ENCODE data around the gene SSTR5.
"Not testable (repeated sequence)": the region's sequence is repeated elsewhere in the genome, so short reads cannot be mapped to it uniquely, and the experiment has no call there.

The SSTR5 gene

DNA sequence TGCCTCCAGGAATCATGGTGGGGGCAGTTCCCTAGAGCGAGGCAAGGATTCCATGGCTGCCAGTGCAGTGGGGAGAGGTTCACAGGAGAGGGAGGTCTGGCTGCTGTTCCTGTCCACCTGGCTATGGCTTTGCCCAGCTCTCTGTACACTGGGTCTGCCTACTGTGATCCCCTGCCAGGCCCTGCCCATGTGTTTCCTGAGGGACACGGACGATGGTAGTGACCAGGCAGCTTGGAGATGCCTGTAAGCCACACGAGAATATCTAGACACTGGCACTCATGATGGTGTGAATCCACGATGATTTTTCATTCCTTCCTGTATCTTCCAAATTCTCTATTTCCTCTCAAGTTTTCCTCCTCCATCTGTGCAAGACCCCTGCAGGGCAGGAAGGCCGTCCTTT, 12.4 kb downstream of the SSTR5 start:
- TF ChIP-seq EZH2phosphoT487 (IDR thresholded peaks at IDR 0.05; ENCODE audit: low read length) (no peak), EZH2 (optimal IDR thresholded peaks at IDR 0.05; ENCODE audit: low read depth, low read length) (no peak)
- TF ChIP-seq, protein P1, sequence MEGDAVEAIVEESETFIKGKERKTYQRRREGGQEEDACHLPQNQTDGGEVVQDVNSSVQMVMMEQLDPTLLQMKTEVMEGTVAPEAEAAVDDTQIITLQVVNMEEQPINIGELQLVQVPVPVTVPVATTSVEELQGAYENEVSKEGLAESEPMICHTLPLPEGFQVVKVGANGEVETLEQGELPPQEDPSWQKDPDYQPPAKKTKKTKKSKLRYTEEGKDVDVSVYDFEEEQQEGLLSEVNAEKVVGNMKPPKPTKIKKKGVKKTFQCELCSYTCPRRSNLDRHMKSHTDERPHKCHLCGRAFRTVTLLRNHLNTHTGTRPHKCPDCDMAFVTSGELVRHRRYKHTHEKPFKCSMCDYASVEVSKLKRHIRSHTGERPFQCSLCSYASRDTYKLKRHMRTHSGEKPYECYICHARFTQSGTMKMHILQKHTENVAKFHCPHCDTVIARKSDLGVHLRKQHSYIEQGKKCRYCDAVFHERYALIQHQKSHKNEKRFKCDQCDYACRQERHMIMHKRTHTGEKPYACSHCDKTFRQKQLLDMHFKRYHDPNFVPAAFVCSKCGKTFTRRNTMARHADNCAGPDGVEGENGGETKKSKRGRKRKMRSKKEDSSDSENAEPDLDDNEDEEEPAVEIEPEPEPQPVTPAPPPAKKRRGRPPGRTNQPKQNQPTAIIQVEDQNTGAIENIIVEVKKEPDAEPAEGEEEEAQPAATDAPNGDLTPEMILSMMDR (IDR thresholded peaks at IDR 0.05; ENCODE audit: low read length): no peak
- no peaks in the 10 kb centered on the region for H3K36me3 ChIP-seq (replicated peaks; ENCODE audit: insufficient read depth, low read length)

DNA sequence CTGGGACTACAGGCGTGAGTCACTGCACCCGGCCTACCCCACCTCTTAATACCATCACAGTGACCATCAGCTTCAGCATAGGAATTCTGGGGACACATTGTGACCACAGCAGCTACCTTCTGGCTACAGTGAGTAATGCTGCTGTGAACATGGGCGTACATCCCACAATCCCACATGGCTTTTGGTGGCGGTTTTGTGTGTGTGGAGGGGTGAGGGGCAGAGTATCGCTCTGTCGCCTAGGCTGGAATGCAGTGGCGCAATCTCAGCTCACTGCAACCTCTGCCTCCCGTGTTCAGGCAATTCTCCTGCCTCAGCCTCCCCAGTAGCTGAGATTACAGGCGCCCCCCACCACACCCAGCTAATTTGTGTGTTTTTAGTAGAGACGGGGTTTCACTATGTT, 13.9 kb downstream of the SSTR5 start:
- H3K79me2 ChIP-seq (ENCODE audit: low read length); H3K4me1 ChIP-seq (ENCODE audit: low read length); H3F3A ChIP-seq (ENCODE audit: insufficient read depth, low read length); H3K36me3 ChIP-seq (replicated peaks; ENCODE audit: insufficient read depth, low read length); H3K4me2 ChIP-seq (ENCODE audit: low read depth, low read length); H3K9me2 ChIP-seq (replicated peaks; ENCODE audit: insufficient read depth, low read length); DNase-seq; H3K27ac ChIP-seq (ENCODE audit: low read length); H3K9ac ChIP-seq (ENCODE audit: low read length); H4K20me1 ChIP-seq (ENCODE audit: insufficient read depth, low read length); H3K9me3 ChIP-seq (replicated peaks; ENCODE audit: insufficient read depth, low read length); H3K4me3 ChIP-seq (ENCODE audit: low read length); H2AFZ ChIP-seq (ENCODE audit: low read length): not testable (repeated sequence)
- peaks cover 84% of the 10 kb centered on the region for H3K27me3 ChIP-seq (replicated peaks; ENCODE audit: insufficient read depth, low read length)

More for the DNA sequence above, 12.4 kb downstream of the SSTR5 start:
- DNase-seq: no peak
- Histone ChIP-seq H3K27me3 (replicated peaks; ENCODE audit: insufficient read depth, low read length) (peaks cover 90% of the 10 kb centered on the region), H3K9me3 (replicated peaks; ENCODE audit: insufficient read depth, low read length) (no peaks in the 10 kb centered on the region), H3K4me1 (ENCODE audit: low read length) (no peaks in the 10 kb centered on the region), H4K20me1 (ENCODE audit: insufficient read depth, low read length) (no peaks in the 10 kb centered on the region), H3K9me2 (replicated peaks; ENCODE audit: insufficient read depth, low read length) (no peaks in the 10 kb centered on the region), H3K4me3 (ENCODE audit: low read length) (no peak overlapping the region), H3K79me2 (ENCODE audit: low read length) (no peaks in the 10 kb centered on the region), H3K4me2 (ENCODE audit: low read depth, low read length) (no peak overlapping the region), H3K9ac (ENCODE audit: low read length) (no peak overlapping the region), H3F3A (ENCODE audit: insufficient read depth, low read length) (no peaks in the 10 kb centered on the region), H3K27ac (ENCODE audit: low read length) (no peak overlapping the region), H2AFZ (ENCODE audit: low read length) (no peak overlapping the region)

DNA sequence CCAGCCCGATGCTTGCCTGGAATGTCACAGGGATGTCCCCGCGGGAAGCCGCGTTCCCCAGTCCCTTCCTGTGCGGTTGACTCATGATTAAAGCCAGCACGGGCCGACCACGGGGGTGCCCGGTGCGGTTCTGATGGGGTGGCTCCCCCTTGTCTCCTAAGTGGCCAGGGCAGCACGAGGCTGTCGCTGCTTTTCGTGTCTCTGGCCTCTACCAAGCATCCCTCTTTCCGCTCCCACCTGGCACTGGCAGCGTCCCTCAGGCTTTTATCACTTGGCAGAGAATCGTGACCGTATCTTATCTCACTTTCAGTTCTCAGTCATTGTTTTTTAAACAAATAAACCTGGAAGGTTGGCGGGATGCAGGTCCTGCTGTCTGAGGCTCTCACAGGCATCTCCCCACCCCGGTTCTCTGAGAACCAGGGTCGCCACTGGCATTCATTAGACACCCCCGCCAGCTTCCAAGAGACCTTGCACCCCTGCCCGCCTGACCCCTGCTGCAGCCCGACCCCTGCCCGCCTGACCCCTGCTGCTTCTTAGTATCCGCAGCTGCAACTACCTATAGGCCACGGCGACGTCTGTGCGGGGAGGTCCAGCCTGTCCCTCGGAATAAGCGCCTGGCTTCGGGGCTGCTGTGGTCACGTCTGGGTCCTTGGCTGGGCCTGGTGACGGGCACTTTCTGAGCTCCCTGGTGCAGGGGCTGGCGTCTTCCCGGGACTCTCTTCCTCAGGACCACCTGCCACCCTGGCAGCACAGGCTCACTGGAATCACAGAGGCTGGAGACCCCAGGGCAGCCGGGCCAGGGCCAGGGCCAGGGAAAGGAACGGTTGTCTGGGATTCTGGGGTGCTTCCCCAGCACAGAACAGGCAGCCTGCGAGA, 16.0 kb downstream of the SSTR5 start:
- TF ChIP-seq EZH2 (optimal IDR thresholded peaks at IDR 0.05; ENCODE audit: low read depth, low read length) (no peak), EZH2phosphoT487 (IDR thresholded peaks at IDR 0.05; ENCODE audit: low read length) (no peak)
- TF ChIP-seq, protein P1 (IDR thresholded peaks at IDR 0.05; ENCODE audit: low read length): no peak
- no peak for DNase-seq
- no peaks in the 10 kb centered on the region for H3K9me3 ChIP-seq (replicated peaks; ENCODE audit: insufficient read depth, low read length)
- H3K9me2 ChIP-seq (replicated peaks; ENCODE audit: insufficient read depth, low read length): no peaks in the 10 kb centered on the region
- no peak overlapping the region for H2AFZ ChIP-seq (ENCODE audit: low read length)
- H3K79me2 ChIP-seq (ENCODE audit: low read length): no peaks in the 10 kb centered on the region
- no peak overlapping the region for H3K4me3 ChIP-seq (ENCODE audit: low read length)
- no peaks in the 10 kb centered on the region for H4K20me1 ChIP-seq (ENCODE audit: insufficient read depth, low read length)
- no peak overlapping the region for H3K27ac ChIP-seq (ENCODE audit: low read length)
- peaks cover 63% of the 10 kb centered on the region for H3K27me3 ChIP-seq (replicated peaks; ENCODE audit: insufficient read depth, low read length)
- no peaks in the 10 kb centered on the region for H3K4me1 ChIP-seq (ENCODE audit: low read length)
- H3K4me2 ChIP-seq (ENCODE audit: low read depth, low read length): no peak overlapping the region
- H3K9ac ChIP-seq (ENCODE audit: low read length): no peak overlapping the region
- no peaks in the 10 kb centered on the region for H3K36me3 ChIP-seq (replicated peaks; ENCODE audit: insufficient read depth, low read length)
- no peaks in the 10 kb centered on the region for H3F3A ChIP-seq (ENCODE audit: insufficient read depth, low read length)

DNA sequence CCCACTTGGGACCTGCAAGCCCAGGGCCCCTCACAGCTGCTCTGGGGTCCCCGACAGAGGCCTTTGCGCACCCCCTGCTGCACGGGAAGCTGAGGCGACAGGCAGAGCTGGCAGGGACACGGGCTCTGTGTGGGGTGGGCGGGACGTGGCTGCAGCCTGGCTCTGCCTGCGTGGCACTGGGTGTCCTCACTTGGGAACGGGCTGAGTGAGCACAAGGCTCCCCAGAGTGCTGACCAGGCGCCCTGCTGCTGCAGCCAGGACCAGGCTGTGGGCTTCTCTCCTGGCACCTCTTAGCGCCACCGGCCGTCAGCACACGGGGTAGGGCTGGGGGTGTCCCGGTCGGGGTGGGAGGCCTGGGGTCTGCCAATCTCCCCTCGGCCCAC, 16.9 kb downstream of the SSTR5 start:
- no peak for DNase-seq
- no peak overlapping the region for H3K4me3 ChIP-seq (ENCODE audit: low read length)
- no peak for TF ChIP-seq EZH2 (optimal IDR thresholded peaks at IDR 0.05; ENCODE audit: low read depth, low read length)
- no peak for TF ChIP-seq EZH2phosphoT487 (IDR thresholded peaks at IDR 0.05; ENCODE audit: low read length)
- TF ChIP-seq, protein P1 (IDR thresholded peaks at IDR 0.05; ENCODE audit: low read length): no peak

More for the DNA sequence above, 16.9 kb downstream of the SSTR5 start:
- Histone ChIP-seq H3K27me3 (replicated peaks; ENCODE audit: insufficient read depth, low read length) (peaks cover 55% of the 10 kb centered on the region), H3K4me2 (ENCODE audit: low read depth, low read length) (no peak overlapping the region), H3F3A (ENCODE audit: insufficient read depth, low read length) (no peaks in the 10 kb centered on the region), H2AFZ (ENCODE audit: low read length) (no peak overlapping the region), H4K20me1 (ENCODE audit: insufficient read depth, low read length) (no peaks in the 10 kb centered on the region), H3K79me2 (ENCODE audit: low read length) (no peaks in the 10 kb centered on the region), H3K9me2 (replicated peaks; ENCODE audit: insufficient read depth, low read length) (no peaks in the 10 kb centered on the region), H3K9ac (ENCODE audit: low read length) (no peak overlapping the region), H3K9me3 (replicated peaks; ENCODE audit: insufficient read depth, low read length) (no peaks in the 10 kb centered on the region), H3K4me1 (ENCODE audit: low read length) (no peaks in the 10 kb centered on the region), H3K27ac (ENCODE audit: low read length) (no peak overlapping the region), H3K36me3 (replicated peaks; ENCODE audit: insufficient read depth, low read length) (no peaks in the 10 kb centered on the region)
